OCI-LY7 (cell line): ENCODE data around the gene RAD51B. TPM values are rescaled to one million over a fixed set of nuclear protein-coding genes. Genes with fewer than 3 reads are reported as not detected.
A peak's percentile ranks its signal among the peaks of the same experiment; 100 is the strongest.

Experiments
- BruUV-seq: library from RNA; stranded (reverse); fragments of 400-500 nt; replicated peaks from 2 replicates; lab custom pipeline; 2021; lab: Mats Ljungman, UMichigan
- CTCF ChIA-PET: fragments of 300-600 bp; sonication (Branson Sonifier 250); formaldehyde crosslinking; loops from one replicate; lab custom pipeline; 2022; ENCODE audit warnings: antibody characterized with exemption; ENCODE audit not compliant: unreplicated experiment; lab: Charles Lee
- POLR2A ChIA-PET: fragments of 300-600 bp; sonication (Branson Sonifier 250); formaldehyde crosslinking; loops from one replicate; lab custom pipeline; 2022; ENCODE audit warnings: antibody characterized with exemption; lab: Charles Lee
- DNase-seq: peaks from one replicate; pipeline ENCODE4 v3.0.0-alpha.2; 2015; ENCODE audit warnings: low spot score
- H2AFZ ChIP-seq: fragments of 200-600 bp; sonication (generic), shearing (Covaris generic); 2 replicates; pipeline ENCODE4 v1.6.1; 2014; ENCODE audit warnings: mild to moderate bottlenecking, antibody characterized with exemption, low read length, moderate library complexity
- H3K27ac ChIP-seq: fragments of 200-600 bp; sonication (generic); 2 replicates; pipeline ENCODE4 v1.5.1; 2014; ENCODE audit warnings: mixed run types, low read depth, mild to moderate bottlenecking, moderate library complexity, low read length, inconsistent platforms; ENCODE audit not compliant: poor library complexity, severe bottlenecking
- H3K36me3 ChIP-seq: fragments of 200-600 bp; sonication (generic); 2 replicates; pipeline ENCODE4 v1.6.1; 2014; ENCODE audit warnings: mild to moderate bottlenecking, antibody characterized with exemption, low read length, moderate library complexity, mixed read lengths; ENCODE audit not compliant: insufficient read depth
- H3K4me1 ChIP-seq: fragments of 200-600 bp; sonication (generic); 2 replicates; pipeline ENCODE4 v1.5.1; 2014; ENCODE audit warnings: mild to moderate bottlenecking, low read length; ENCODE audit not compliant: insufficient read depth, poor library complexity, severe bottlenecking
- H3K4me2 ChIP-seq: fragments of 200-600 bp; sonication (generic); 2 replicates; pipeline ENCODE4 v1.6.1; 2014; ENCODE audit warnings: mild to moderate bottlenecking, low read length
- H3K4me3 ChIP-seq: fragments of 200-600 bp; sonication (generic); 2 replicates; pipeline ENCODE4 v1.5.1; 2014; ENCODE audit warnings: mild to moderate bottlenecking, low read depth, low read length; ENCODE audit not compliant: poor library complexity, severe bottlenecking
- H3K79me2 ChIP-seq: fragments of 200-600 bp; sonication (generic); 2 replicates; pipeline ENCODE4 v1.6.1; 2016; ENCODE audit warnings: low read depth, mild to moderate bottlenecking, low read length, moderate library complexity, mixed read lengths; ENCODE audit not compliant: insufficient read depth
- H3K9me2 ChIP-seq: fragments of 200-600 bp; sonication (generic); 2 replicates; pipeline ENCODE4 v1.6.1; 2016; ENCODE audit warnings: mild to moderate bottlenecking, low read length, mixed read lengths; ENCODE audit not compliant: insufficient read depth
- H3K9me3 ChIP-seq: fragments of 200-600 bp; sonication (generic); 2 replicates; pipeline ENCODE4 v1.6.1; 2014; ENCODE audit warnings: mild to moderate bottlenecking, mixed run types, low read length, mixed read lengths
- H4K20me1 ChIP-seq: fragments of 200-600 bp; sonication (generic); 2 replicates; pipeline ENCODE4 v1.6.1; 2014; ENCODE audit warnings: mild to moderate bottlenecking, antibody characterized with exemption, low read length, moderate library complexity, mixed read lengths; ENCODE audit not compliant: insufficient read depth
- EZH2phosphoT487 ChIP-seq: fragments of 200-600 bp; sonication (generic); IDR thresholded peaks from 2 replicates; pipeline ENCODE4 v1.6.1; 2018; ENCODE audit warnings: low read depth, borderline replicate concordance, mild to moderate bottlenecking, mixed run types, antibody characterized with exemption, low read length, moderate library complexity, mixed read lengths
- intact Hi-C: fragments of 100-400 bp; cut with micrococcal nuclease; formaldehyde crosslinking; loops from one replicate; pipeline ENCODE4 v1.10.0; 2022; ENCODE audit not compliant: unreplicated experiment
- total RNA-seq, 2 experiments: library from RNA; depleted of rRNA in 1 of 2; stranded (reverse); fragments of >200 nt in 1 of 2; shearing (Covaris generic) in 1 of 2; gene quantifications; 2 replicates each; pipeline ENCODE4 v1.2.3, GENCODE V29; 2014 to 2022
- TF ChIP-seq, protein P1 (sequence below): fragments of 200-600 bp; sonication (generic); conservative IDR thresholded peaks from 2 replicates; pipeline ENCODE4 v1.5.1; 2014; ENCODE audit warnings: mild to moderate bottlenecking, antibody characterized with exemption, low read length, moderate library complexity, mixed read lengths

The RAD51B gene
- total RNA-seq, 2 experiments from 2014 or later, result 41.4 to 89.9 TPM

DNA sequence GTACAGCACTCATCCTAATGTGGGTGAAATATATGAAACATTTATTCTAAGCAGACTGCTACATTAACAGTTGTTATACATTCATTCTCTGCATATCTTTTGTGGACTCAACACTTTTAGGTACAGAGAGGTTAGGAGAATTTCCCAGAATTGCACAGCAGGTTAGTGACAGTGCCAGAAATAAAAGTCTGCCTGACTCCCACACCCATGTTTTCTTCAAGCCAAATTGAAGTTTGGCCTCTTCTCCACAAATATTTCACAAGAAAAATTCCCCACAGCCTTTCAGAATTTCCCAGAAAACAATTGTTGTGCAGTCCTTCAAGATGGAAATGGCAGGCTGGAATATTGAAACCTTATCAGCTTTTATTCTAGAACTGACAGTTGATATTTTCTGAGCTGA lies 464.8 kb downstream of the RAD51B start:
- intact Hi-C loops, result loop anchor here (5.0 kb wide), 2 partner anchors 58 to 223 kb away; no protein-coding TSS in a partner anchor
- Histone ChIP-seq H3K9me2 (no peaks in the 10 kb centered on the region), H3K4me1 (peaks cover 92% of the 10 kb centered on the region), H3K4me3 (peak overlapping the region; percentile 25), H3K4me2 (peak overlapping the region; percentile 80), H3K36me3 (no peaks in the 10 kb centered on the region), H3K9me3 (no peaks in the 10 kb centered on the region), H3K79me2 (peaks cover 2% of the 10 kb centered on the region; the same call in 1 of the 2 replicates), H2AFZ (peak overlapping the region; percentile 5; the same call in 1 of the 2 replicates), H4K20me1 (no peaks in the 10 kb centered on the region), H3K27ac (peak overlapping the region; percentile 92)
- no peak for DNase-seq
- BruUV-seq, result no TSS peak
- ChIA-PET CTCF (interaction anchor here (0.7 to 1.9 kb wide), 2 partner anchors 9 to 14 kb away, joined by 3 to 8 read pairs; no protein-coding TSS in a partner anchor), POLR2A (interaction anchor here (0.6 to 6.2 kb wide), 18 partner anchors 9 to 1196 kb away, joined by 3 to 58 read pairs (median 4); partner anchors contain the start of gene ZFP36L1)
- TF ChIP-seq EZH2phosphoT487, result no peak
- TF ChIP-seq, protein P1, sequence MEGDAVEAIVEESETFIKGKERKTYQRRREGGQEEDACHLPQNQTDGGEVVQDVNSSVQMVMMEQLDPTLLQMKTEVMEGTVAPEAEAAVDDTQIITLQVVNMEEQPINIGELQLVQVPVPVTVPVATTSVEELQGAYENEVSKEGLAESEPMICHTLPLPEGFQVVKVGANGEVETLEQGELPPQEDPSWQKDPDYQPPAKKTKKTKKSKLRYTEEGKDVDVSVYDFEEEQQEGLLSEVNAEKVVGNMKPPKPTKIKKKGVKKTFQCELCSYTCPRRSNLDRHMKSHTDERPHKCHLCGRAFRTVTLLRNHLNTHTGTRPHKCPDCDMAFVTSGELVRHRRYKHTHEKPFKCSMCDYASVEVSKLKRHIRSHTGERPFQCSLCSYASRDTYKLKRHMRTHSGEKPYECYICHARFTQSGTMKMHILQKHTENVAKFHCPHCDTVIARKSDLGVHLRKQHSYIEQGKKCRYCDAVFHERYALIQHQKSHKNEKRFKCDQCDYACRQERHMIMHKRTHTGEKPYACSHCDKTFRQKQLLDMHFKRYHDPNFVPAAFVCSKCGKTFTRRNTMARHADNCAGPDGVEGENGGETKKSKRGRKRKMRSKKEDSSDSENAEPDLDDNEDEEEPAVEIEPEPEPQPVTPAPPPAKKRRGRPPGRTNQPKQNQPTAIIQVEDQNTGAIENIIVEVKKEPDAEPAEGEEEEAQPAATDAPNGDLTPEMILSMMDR, result no peak

DNA sequence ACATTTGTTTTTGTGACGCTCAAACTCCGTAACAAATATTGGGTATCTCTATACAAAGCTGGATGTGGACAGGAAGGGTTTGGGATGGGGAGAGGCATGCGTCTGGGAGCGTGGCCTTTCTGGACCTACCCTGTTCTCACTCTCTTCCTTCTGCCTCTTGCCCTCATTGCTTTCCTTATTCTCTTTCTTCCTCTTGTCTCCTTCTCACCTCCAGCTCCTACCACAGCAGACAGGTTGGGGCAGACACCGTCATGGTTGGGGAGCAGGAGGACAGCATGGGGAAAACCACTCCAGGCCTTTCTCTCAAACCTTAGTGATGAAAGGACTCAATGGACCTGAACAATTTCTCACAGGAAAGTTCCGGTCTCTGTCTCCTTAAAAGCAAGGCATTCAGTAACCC lies 465.3 kb downstream of the RAD51B start:
- no TSS peak for BruUV-seq
- Histone ChIP-seq H3K36me3 (no peaks in the 10 kb centered on the region), H2AFZ (peak overlapping the region; percentile 31; the same call in 1 of the 2 replicates), H4K20me1 (no peaks in the 10 kb centered on the region), H3K9me3 (no peaks in the 10 kb centered on the region), H3K4me2 (peak overlapping the region; percentile 80), H3K4me1 (peaks cover 87% of the 10 kb centered on the region), H3K4me3 (peak overlapping the region; percentile 25), H3K79me2 (no peaks in the 10 kb centered on the region), H3K27ac (peak overlapping the region; percentile 92), H3K9me2 (no peaks in the 10 kb centered on the region)
- intact Hi-C loops, result loop anchor here (5.0 kb wide), 2 partner anchors 57 to 222 kb away; no protein-coding TSS in a partner anchor
- ChIA-PET POLR2A (interaction anchor here (0.5 to 6.2 kb wide), 15 partner anchors 8 to 1196 kb away, joined by 3 to 58 read pairs (median 4); no protein-coding TSS in a partner anchor), CTCF (interaction anchor here (0.7 to 1.1 kb wide), 2 partner anchors 8 to 13 kb away, joined by 3 read pairs; no protein-coding TSS in a partner anchor)
- peak; percentile 48 for DNase-seq
- TF ChIP-seq, protein P1, result no peak
- TF ChIP-seq EZH2phosphoT487, result no peak
